ENCODE results near the gene ASPDH.

DNA sequence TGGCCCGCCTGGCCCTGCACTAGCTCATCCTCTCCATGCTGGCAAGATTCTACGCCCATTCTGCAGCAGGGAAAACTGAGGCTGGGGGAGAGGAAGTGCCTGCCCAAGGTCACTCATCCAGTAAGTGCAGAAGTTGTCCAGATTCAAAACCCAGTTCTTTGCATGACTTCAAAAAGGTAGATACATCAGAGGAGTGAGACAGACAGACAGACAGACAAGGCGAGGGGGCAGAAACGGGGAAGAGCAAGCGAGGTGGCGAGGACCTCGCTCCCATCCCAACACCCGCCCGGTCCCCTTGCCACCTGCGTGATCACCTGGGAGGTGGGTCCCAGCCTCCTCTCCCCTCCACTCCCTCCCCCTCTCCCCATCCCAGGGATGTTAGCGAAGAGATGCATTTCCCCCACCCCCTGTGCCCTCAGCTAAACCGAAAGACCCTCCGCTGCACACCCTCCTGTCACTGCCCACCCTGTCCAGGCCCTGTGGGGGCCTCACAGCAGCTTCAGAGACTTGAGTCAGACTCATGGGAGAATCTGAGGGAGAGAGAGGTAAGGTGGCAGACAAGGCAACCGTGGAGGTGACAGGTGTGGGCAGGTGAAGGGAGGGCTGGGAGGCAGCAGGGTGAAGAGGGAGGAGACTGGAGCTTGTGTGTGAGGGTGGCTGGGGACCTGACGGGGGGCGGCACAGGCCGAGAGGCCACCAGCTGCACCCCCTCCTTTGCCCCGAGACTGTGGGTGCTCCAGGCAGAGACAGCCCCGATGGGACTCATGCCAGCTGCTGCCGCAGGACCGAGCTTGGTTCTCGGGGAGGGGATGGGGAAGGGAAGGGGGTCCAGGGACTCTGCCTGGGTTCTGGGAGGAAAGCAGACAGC is 35.6 kb upstream of the ASPDH start:
- no peak for TF ChIP-seq POLR2A (IDR thresholded peaks at IDR 0.05)
- TF ChIP-seq, protein P1, sequence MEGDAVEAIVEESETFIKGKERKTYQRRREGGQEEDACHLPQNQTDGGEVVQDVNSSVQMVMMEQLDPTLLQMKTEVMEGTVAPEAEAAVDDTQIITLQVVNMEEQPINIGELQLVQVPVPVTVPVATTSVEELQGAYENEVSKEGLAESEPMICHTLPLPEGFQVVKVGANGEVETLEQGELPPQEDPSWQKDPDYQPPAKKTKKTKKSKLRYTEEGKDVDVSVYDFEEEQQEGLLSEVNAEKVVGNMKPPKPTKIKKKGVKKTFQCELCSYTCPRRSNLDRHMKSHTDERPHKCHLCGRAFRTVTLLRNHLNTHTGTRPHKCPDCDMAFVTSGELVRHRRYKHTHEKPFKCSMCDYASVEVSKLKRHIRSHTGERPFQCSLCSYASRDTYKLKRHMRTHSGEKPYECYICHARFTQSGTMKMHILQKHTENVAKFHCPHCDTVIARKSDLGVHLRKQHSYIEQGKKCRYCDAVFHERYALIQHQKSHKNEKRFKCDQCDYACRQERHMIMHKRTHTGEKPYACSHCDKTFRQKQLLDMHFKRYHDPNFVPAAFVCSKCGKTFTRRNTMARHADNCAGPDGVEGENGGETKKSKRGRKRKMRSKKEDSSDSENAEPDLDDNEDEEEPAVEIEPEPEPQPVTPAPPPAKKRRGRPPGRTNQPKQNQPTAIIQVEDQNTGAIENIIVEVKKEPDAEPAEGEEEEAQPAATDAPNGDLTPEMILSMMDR (IDR thresholded peaks at IDR 0.05 in 4 of 5, conservative IDR thresholded peaks at IDR 0.05 in 1 of 5) = no peak
